Suprapubic skin (tissue), 4 donors: ENCODE results near the gene IRAK1.

Experiments used
- POLR2A ChIP-seq, 2 donors: fragments of 450-650 bp; IDR thresholded peaks; one replicate each; pipeline ENCODE4 v1.6.1; 2017; ENCODE audit warnings: antibody characterized with exemption in 2 of 2, mild to moderate bottlenecking in 2 of 2, moderate library complexity in 2 of 2
- POLR2AphosphoS5 ChIP-seq, 3 donors: sonication (generic); formaldehyde crosslinking; IDR thresholded peaks; one replicate each; pipeline ENCODE4 v1.6.1; 2017; ENCODE audit warnings: antibody characterized with exemption in 3 of 3
- TF ChIP-seq, protein P1 (sequence below), 2 donors: fragments of 200-600 bp in 1 of 2; fragments of 450-650 bp in 1 of 2; sonication (generic) in 1 of 2; IDR thresholded peaks; one replicate each; pipeline ENCODE4 v1.5.1; 2016 to 2019; ENCODE audit warnings: antibody characterized with exemption in 2 of 2, mild to moderate bottlenecking in 1 of 2, moderate library complexity in 1 of 2

DNA sequence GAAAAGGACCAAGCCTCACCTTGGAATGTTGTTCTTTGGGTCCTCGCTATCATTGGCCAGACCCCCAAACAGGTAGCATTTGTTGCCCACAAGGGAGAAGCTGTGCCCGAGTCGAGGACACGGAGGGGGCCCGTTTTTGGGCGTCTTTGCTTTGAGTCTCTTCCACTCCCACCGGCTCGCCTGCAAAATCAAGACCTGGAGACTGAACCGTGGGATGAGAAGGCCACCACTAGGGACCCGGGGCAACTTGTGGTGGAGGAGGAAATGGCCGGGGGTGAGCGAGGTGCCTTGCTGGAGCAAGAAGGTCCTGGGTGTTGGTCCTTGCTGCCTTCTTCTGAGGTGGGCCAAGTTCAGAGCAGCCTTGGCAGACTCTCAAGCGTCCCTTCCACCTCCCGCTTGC lies 55.6 kb downstream of the IRAK1 start:
- TF ChIP-seq, protein P1, sequence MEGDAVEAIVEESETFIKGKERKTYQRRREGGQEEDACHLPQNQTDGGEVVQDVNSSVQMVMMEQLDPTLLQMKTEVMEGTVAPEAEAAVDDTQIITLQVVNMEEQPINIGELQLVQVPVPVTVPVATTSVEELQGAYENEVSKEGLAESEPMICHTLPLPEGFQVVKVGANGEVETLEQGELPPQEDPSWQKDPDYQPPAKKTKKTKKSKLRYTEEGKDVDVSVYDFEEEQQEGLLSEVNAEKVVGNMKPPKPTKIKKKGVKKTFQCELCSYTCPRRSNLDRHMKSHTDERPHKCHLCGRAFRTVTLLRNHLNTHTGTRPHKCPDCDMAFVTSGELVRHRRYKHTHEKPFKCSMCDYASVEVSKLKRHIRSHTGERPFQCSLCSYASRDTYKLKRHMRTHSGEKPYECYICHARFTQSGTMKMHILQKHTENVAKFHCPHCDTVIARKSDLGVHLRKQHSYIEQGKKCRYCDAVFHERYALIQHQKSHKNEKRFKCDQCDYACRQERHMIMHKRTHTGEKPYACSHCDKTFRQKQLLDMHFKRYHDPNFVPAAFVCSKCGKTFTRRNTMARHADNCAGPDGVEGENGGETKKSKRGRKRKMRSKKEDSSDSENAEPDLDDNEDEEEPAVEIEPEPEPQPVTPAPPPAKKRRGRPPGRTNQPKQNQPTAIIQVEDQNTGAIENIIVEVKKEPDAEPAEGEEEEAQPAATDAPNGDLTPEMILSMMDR (IDR thresholded peaks at IDR 0.05), result no peak
- TF ChIP-seq POLR2AphosphoS5 (IDR thresholded peaks at IDR 0.05), result no peak
- no peak for TF ChIP-seq POLR2A (IDR thresholded peaks at IDR 0.05)
